NK-92 treated with Interleukin-12 subunit alpha and Interleukin-12 subunit beta, amount 100 ng/mL, for 24 hours (cell line): ENCODE data around the gene SVOP.
A peak's percentile ranks its signal among the peaks of the same experiment; 100 is the strongest.

Source experiments
- DNase-seq: peaks from one replicate; lab custom pipeline; 2025; lab: John Stamatoyannopoulos, UW

Gene SVOP

DNA sequence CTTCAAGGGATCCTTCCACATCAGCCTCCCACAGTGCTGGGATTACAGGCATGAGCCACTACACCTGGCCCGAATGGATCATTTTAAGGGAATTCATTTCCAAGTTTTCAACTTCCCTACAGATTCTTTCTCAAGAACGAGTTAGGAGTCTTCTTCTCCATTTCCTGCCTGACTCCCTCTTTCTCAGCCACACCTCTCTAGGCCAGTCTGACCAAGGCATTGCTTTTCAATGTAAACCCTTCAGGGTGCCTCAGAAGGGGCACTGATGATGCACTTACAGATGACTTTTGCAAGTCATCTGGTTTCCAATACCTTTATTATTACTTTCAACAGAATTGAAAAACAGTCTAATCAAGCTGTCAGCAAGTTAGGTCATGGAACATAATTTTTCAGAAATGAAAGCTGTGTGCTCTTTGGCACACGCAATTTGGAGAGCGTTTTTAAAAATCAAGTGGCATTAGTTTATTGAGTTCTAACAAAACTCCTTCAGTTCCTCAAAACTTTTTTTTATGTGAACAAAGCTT lies 47.2 kb downstream of the SVOP start:
- DNase-seq: no peak

DNA sequence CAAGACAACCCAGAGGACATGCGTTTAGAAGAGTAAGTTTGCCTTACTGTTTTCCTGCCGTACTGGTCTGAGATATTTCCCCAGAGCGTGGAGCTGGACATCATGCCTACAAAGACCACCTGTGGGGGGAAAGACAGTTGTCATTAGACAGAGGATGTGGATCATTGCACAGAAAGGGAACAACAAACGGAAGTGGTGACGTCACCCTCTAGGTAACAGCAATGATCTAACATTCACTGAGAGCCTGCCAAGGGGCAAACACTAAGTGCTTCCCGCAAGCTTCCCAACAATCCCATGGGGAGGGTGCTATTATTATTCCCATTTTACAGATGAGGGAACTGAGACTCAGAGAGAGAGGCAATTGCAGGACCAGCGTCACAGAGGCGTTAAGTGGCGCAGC lies 48.5 kb downstream of the SVOP start:
- no peak for DNase-seq

DNA sequence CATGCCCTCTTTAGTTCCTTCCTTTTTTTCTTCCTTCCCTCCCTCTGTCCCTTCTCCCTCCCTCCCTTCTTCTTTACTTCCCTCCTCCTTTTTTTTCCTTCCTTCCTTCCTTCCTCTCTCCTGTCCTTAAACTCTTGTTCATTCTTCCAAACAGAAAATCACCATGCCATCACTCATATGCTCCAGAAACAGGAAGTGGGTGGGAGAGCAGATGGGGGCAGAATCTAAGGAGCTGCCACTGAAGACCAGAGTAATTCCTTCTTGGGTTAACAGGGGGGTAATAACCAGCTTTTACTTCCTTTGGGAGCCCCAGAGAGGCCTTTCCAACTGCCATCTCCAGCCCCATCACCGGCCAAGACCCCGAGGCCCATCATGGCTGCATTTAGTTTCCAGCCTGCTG lies 51.2 kb downstream of the SVOP start:
- DNase-seq: no peak

- no peak for DNase-seq
These were observed 52.9 kb downstream of the SVOP start for GRCh38 chr12:108967869-108968540.

DNA sequence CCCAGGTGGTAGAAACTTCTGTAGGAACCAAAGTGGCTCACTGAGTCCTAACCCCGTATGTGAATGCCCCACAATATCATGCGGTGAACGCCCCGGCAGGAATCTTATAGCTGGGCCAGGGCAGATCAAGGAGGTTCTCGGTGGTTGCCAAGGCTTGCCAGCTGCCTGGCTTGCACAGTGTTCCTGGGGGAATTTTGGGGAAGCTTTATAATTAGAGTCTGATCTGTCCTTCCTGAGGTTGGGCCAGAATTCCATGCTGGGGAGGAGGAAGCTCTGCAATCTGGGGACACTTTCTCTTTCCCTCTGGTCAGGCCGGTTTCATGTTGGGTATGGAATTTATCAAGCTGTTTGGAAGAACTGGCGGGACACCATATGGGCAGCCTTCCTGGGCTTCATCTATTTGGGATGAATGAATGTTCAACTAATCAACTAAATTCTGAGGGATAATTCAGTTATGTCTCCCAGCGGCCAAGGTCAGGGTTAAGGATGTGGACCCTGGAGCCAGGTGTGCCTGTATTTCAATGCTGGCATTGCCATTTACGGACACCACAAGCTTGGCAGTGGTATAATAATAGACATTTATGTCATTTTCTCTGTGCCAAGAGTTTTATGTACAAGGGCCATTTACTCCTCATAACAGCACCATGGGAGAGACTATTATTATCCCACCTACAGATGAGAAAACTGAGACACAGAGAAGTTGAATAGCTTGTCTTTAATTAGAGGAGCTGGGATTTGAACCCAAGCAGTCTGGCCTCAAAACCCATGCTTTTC lies 54.3 kb downstream of the SVOP start:
- no peak for DNase-seq

- no peak for DNase-seq
These were observed 55.0 kb downstream of the SVOP start for GRCh38 chr12:108965886-108966285.

DNA sequence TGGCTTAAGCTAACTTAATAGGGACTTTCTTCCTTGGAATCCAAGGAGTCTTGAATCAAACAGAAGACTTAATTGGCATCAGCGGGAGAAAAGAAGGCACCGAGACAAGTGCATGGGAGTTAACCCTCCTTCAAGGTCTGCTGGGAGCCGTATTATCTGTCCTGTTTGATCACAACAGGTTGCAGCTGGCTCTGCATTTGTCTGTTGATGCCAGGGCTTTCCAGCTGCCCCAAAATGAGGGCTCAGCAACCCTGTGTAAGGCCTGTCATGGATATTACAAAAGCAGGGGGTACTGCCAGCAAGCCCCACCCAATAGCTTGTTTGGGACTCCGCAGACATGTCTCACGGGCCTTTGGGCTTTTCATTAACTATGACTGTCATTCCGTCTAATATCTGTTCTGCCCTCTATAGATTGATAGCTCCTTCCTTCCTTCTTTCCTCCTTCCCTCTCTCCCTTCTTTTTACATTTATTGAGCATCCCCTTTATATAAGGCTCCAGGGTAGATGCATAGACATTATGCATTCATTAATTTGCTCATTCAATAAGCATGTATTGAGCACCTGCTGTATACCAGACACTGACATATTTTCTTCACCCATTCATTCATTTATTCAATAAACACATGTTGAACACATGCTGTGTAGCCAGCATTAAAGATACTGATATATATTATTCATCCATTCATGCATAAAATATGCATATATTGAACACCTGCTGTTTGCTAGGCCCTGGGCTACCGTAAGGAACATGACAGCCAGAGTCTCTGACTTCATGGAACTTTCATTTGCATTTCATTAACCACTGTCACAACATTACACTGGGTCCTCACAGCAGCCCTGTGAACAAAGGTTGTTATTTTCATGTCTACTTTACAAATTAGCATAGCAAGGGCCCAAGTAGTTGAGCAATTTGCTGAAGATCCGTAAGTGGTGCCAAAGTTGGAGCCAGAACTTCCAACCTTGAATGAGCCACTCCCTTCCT lies 56.2 kb downstream of the SVOP start:
- no peak for DNase-seq

- DNase-seq: no peak
These were observed 58.6 kb downstream of the SVOP start for GRCh38 chr12:108962256-108962655.

- DNase-seq: no peak
These were observed 60.9 kb downstream of the SVOP start for GRCh38 chr12:108959748-108960655.

GRCh38 chr12:108955225-108955835 lies 65.5 kb downstream of the SVOP start:
- no peak for DNase-seq

DNA sequence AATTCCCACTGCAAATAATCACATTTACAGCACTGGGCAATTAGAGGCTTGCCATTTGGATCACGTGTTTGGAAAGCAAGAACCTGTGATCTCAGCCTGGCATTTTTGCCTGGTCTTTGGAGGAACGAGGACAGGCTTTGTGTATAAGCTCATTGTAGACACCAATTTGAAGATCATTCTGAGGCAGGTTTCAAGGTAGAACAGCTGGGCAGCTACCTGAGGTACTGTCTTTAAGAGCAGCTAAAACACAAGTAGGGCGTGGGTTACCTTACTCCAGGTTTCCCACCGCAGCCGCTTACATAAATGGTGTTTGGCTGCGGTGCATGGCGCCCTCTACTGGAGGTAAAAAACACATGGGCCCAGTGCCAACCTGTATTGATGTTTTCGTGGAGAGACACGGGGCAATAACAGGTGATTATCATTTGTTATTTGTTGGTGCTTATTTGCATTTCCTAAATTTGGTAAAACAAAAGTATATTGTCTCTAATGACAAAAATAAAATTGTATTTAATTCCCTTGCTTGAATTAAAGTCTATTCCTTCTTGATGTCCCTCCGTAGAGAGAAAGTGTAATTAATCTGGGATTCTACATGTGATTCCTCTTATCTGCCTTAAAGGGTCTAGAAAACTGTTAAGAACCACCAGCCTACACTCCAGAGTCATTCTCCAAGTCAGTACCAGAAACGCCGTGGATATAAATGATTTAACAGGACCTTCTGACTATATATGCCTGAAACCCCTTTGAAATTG lies 69.7 kb downstream of the SVOP start:
- peak; percentile 17 for DNase-seq

GRCh38 chr12:108949976-108950375 lies 70.9 kb downstream of the SVOP start:
- DNase-seq: no peak

DNA sequence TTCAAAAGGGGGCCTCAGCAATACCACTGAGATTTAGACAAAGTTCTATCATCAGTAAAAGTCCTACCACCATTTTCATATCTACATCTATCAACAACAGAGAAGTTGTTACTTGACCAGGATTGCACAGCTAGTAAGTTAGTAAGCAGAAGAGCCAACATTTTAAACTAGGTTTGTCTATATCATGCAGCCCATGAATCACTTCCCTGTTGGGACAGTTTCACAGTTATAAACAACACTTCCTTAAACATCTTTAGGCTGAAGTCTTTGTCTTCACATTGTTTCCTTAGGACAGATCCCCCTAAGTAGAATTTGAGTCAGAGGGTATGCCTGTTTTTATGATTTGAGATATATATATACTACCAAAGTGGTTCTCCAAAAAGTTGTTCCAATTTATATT lies 72.5 kb downstream of the SVOP start:
- DNase-seq: no peak

GRCh38 chr12:108947097-108947496 lies 73.8 kb downstream of the SVOP start:
- no peak for DNase-seq

- DNase-seq: no peak
These were observed 80.7 kb downstream of the SVOP start for GRCh38 chr12:108940138-108940537.

DNA sequence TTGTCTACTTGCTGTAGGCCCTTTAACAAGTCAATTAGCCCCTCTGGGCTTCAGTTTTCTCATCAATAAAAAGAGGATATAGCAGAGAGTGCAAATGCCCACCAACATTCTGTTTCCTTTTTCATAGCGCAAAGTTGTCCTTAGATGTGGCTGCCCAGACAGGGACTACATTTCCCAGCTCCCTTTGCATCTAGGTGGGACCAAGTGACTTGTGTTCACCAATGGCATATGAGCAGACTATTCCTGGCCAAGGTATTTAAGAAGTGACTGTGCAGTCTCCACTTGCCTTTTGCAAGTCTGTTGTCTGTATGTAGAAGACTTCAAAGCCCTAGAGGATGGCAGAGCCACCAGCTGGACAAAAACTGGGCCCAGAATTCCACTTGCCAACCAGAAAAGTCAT lies 81.3 kb downstream of the SVOP start:
- DNase-seq: no peak

- no peak for DNase-seq
These were observed 82.5 kb downstream of the SVOP start for GRCh38 chr12:108938247-108938924.

- no peak for DNase-seq
These were observed 85.6 kb downstream of the SVOP start for GRCh38 chr12:108935159-108935763.

DNA sequence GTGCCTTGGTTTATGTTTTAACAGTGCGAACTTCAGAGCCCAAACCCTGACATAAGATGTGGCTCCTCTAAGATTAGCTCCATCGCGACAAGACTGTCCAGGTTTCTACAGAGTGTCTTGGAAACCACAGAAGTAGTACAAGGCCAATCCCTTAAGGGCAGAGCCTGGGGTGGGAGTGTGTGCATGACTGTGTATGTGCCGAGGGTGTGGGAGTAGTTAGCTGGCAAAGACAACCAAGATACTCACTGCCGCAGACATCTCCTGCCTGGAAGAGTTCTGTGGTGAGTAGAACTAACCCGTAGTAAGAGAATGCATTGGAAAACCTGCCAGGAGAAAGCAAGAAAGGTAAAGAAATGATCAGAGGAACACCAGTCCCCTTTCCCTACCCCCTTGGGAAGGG lies 86.9 kb downstream of the SVOP start:
- DNase-seq: no peak
